IPS-20b (cell line): ENCODE data around the gene TPRG1.

Experiments used
- H3K27ac ChIP-seq: one replicate; pipeline ENCODE4 v1.5.1; 2013; ENCODE audit warnings: low read length
- H3K27me3 ChIP-seq: 2 replicates; pipeline ENCODE4 v1.6.1; 2013; ENCODE audit warnings: mild to moderate bottlenecking, low read length, inconsistent platforms; ENCODE audit not compliant: insufficient read depth
- H3K36me3 ChIP-seq: 2 replicates; pipeline ENCODE4 v1.6.1; 2013; ENCODE audit warnings: low read depth, mild to moderate bottlenecking, inconsistent platforms, low read length, moderate library complexity; ENCODE audit not compliant: insufficient read depth
- H3K4me1 ChIP-seq: 2 replicates; pipeline ENCODE4 v1.6.1; 2013; ENCODE audit warnings: mild to moderate bottlenecking, control low read depth, inconsistent platforms, low read length, moderate library complexity; ENCODE audit not compliant: insufficient read depth
- H3K4me3 ChIP-seq: 2 replicates; pipeline ENCODE4 v1.5.1; 2013; ENCODE audit warnings: mild to moderate bottlenecking, low read length, inconsistent platforms
- H3K9ac ChIP-seq: 2 replicates; pipeline ENCODE4 v1.6.1; 2013; ENCODE audit warnings: low read depth, mild to moderate bottlenecking, inconsistent platforms, low read length, moderate library complexity
- H3K9me3 ChIP-seq: 2 replicates; pipeline ENCODE4 v1.6.1; 2013; ENCODE audit warnings: mild to moderate bottlenecking, low read depth, low read length, inconsistent platforms; ENCODE audit not compliant: insufficient read depth

The TPRG1 gene

GRCh38 chr3:189369636-189370035 is 197.9 kb downstream of the TPRG1 start:
- Histone ChIP-seq H3K9ac (no peak overlapping the region), H3K27me3 (no peaks in the 10 kb centered on the region), H3K4me1 (peaks cover 26% of the 10 kb centered on the region), H3K36me3 (no peaks in the 10 kb centered on the region), H3K27ac (no peak overlapping the region), H3K9me3 (no peaks in the 10 kb centered on the region), H3K4me3 (no peak overlapping the region)

GRCh38 chr3:189372243-189372642 is 200.5 kb downstream of the TPRG1 start:
- peaks cover 26% of the 10 kb centered on the region for H3K4me1 ChIP-seq
- H3K9ac ChIP-seq = no peak overlapping the region
- no peaks in the 10 kb centered on the region for H3K36me3 ChIP-seq
- H3K27me3 ChIP-seq = no peaks in the 10 kb centered on the region
- no peak overlapping the region for H3K27ac ChIP-seq
- H3K4me3 ChIP-seq = no peak overlapping the region
- H3K9me3 ChIP-seq = no peaks in the 10 kb centered on the region; the same call in 1 of the 2 replicates
